Uterine smooth muscle cell (primary cell): Measurements from ENCODE around the gene DYNLL1. TPM values are rescaled to one million over a fixed set of nuclear protein-coding genes. Genes with fewer than 3 reads are reported as not detected.

Experiments used
- total RNA-seq: library from RNA; depleted of rRNA; stranded (reverse); fragments of >200 nt; gene quantifications from 2 replicates; pipeline ENCODE4 v1.2.3, GENCODE V29; 2014

The DYNLL1 gene
- total RNA-seq = 258 and 322 TPM in 2 replicates

DNA sequence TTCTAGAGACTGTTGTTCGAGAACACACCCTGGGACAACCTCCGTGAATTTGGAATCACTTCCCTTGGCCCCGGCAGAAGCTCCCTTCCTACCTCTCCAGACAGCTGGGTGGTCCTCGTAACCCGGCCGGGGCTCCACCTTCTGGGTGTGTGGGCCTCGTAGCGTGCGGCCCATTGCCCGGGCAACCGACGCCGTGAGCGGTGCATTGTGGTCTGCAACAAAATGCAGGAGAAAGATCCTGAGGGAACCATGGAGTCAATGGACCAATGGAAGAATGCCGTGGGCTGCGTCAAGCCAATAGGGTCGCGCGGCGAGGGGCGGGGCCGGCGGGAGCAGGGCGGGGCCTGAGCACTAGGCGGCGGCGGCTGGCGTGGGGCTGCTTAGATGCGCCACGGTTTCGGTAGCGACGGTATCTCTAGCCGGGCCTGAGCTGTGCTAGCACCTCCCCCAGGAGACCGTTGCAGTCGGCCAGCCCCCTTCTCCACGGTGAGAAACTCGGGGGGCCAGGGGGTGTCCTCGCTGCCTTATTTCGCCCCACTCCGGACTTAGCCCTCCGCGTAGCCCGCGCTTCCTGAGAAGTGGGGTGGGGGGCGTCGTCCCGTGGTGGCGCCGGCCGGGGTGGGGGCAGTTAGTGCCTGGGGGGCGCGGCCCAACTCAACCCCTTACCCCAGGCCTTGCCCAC lies at the start of gene DYNLL1:
DYNLL1 (plus strand) TSS at position 383 of the 682 bp plus-strand sequence. CDS start 309 bp downstream, outside the sequence.

DNA sequence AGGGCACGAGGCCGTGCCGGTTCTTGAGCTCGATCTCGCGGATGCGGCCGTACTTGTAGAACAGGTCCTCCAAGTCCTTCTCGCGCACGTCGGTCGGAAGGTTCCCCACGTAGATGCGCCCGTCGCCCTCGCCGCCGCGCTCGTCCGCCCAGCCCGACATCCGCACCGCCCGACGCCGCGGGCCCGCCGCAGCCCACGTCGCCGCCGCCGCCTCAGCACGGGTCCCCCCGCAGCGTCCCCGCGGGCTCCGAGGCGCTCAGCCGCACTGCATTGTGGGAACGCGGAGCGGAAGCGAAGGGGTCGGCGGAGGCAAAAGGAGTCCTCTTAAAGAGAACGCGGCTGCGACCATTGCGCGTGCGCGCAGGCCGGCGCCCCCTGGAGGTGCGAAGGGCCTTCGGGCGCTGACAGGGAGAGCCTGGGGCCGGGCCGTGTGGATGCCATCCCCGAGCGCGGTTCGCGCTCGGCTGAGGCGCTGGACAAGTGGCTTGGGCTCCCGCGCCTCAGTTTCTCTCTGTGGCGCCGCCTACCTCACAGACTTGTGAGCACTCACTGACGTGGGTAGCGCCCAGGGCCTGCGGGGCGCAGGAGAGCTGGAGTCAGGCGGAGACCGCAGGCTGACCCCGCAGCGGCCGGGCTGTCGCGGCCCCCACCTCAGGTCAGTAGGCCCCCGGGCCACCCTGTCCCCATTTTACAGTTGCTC lies 26.3 kb upstream of the DYNLL1 start, which contains the start of gene SRSF9:
SRSF9 (minus strand) TSS at position 299 of the 700 bp plus-strand sequence; CDS start at position 160, 139 bp downstream.

GRCh38 chr12:120528861-120529525 lies 33.1 kb downstream of the DYNLL1 start, which contains the start of gene COQ5:
Gene COQ5 (minus strand): TSS chr12:120529158. CDS start chr12:120529141, 17 bp downstream.

GRCh38 chr12:120534203-120534702 lies 38.3 kb downstream of the DYNLL1 start, which contains the start of gene RNF10:
Gene RNF10 (plus strand): TSS chr12:120534356. CDS start chr12:120534812, 456 bp downstream.

Other genes starting within 250 kb of the DYNLL1 start
- gene PXN, start 230.4 kb upstream of the DYNLL1 start, total RNA-seq = 35.5 and 74.6 TPM in 2 replicates
- gene RNU4-2, start 204.2 kb upstream of the DYNLL1 start, total RNA-seq = under 0.01 and 1,000 TPM in 2 replicates
- gene RNU4-1, start 202.9 kb upstream of the DYNLL1 start, total RNA-seq = under 0.01 and 1,458 TPM in 2 replicates
- 0.66 and 2.4 TPM in 2 replicates for gene SIRT4, start 193.8 kb upstream of the DYNLL1 start, total RNA-seq
- gene PLA2G1B, start 168.3 kb upstream of the DYNLL1 start, total RNA-seq = not detected in 2 replicates
- gene MSI1, start 126.9 kb upstream of the DYNLL1 start, total RNA-seq = 0.11 TPM in 1 of 2 replicates, not detected in the other
- 464 and 504 TPM in 2 replicates for gene COX6A1, start 58.0 kb upstream of the DYNLL1 start, total RNA-seq
- 20.4 and 21.9 TPM in 2 replicates for gene TRIAP1, start 49.7 kb upstream of the DYNLL1 start, total RNA-seq
- 20.5 and 24.0 TPM in 2 replicates for gene GATC, start 49.7 kb upstream of the DYNLL1 start, total RNA-seq
- gene SRSF9, start 26.4 kb upstream of the DYNLL1 start, total RNA-seq = 207 and 311 TPM in 2 replicates
- 28.9 and 34.3 TPM in 2 replicates for gene COQ5, start 33.0 kb downstream of the DYNLL1 start, total RNA-seq
- 133 and 137 TPM in 2 replicates for gene RNF10, start 38.2 kb downstream of the DYNLL1 start, total RNA-seq
- 41.0 and 63.3 TPM in 2 replicates for gene POP5, start 85.3 kb downstream of the DYNLL1 start, total RNA-seq
- 0.44 and 1.1 TPM in 2 replicates for gene CABP1, start 144.5 kb downstream of the DYNLL1 start, total RNA-seq
- gene MLEC, start 191.0 kb downstream of the DYNLL1 start, total RNA-seq = 145 and 187 TPM in 2 replicates
- 32.2 and 37.5 TPM in 2 replicates for gene UNC119B, start 214.3 kb downstream of the DYNLL1 start, total RNA-seq
- 8.7 and 11.3 TPM in 2 replicates for gene ACADS, start 229.7 kb downstream of the DYNLL1 start, total RNA-seq